Measurements from ENCODE around the gene KRT37.

KRT37 gene
- long read RNA-seq, donor 1, result 0 reads
- long read RNA-seq, donor 2, result 0 reads
- long read RNA-seq, donor 3, result 0 reads
- long read RNA-seq, donor 4, result 0 reads
- long read RNA-seq, donor 5, result 0 reads
- long read RNA-seq, donor 6, result 0 reads
- long read RNA-seq, donor 7, result 0 reads
- long read RNA-seq, donor 8, result 0 reads

- DNase-seq, result no peak
These were observed at the start of gene KRT37 for GRCh38 chr17:41424111-41424635. KRT37 (minus strand) TSS chr17:41424585; CDS start chr17:41424523, 62 bp downstream.

DNA sequence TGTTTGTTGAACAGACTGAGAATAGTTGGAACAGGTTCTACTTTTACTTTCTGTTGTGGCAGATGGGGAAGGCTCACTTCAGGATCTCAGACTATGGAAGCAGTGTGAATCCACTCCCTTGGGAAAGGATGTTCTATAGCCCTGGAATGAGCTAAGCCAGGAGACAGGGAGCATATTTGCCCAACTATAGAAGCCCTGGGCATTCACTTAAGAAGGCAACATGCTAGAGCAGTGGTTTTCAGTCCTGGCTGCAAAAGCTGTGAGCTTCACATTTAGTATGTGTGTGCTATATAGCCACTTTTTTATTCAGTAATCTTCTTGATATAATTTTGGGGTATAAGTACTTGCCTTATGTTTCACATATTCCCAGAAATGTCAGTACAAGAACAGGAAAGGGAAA is 44.0 kb upstream of the KRT37 start:
- no peak for DNase-seq

GRCh38 chr17:41467561-41467960 is 43.2 kb upstream of the KRT37 start:
- no peak for DNase-seq

- DNase-seq, result no peak
These were observed 42.6 kb upstream of the KRT37 start, which contains the start of gene KRT32 for GRCh38 chr17:41466988-41467387. KRT32 (minus strand) TSS chr17:41467386; CDS start chr17:41467325, 61 bp downstream.

- DNase-seq, result no peak
These were observed 40.3 kb upstream of the KRT37 start for GRCh38 chr17:41464682-41465081.

DNA sequence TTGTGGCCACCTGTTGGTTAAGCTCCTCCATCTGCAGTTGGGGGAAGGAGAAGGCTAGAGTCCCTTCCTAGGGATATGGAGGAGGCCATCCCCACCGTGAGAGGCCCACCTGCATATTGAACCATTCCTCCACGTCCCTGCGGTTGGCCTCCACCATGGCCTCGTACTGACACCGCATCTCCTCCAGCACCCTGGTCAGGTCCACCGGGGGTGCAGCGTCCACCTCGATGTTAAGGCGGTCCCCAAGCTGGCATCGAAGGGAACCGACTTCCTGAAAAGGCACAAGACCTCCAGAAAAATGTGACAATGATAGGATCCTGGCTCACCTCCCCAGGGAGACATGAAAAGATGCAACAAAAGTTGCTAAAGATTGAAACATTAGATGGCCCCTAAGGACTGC is 39.8 kb upstream of the KRT37 start:
- no peak for DNase-seq

- DNase-seq, result no peak
These were observed 39.4 kb upstream of the KRT37 start for GRCh38 chr17:41463746-41464145.

DNA sequence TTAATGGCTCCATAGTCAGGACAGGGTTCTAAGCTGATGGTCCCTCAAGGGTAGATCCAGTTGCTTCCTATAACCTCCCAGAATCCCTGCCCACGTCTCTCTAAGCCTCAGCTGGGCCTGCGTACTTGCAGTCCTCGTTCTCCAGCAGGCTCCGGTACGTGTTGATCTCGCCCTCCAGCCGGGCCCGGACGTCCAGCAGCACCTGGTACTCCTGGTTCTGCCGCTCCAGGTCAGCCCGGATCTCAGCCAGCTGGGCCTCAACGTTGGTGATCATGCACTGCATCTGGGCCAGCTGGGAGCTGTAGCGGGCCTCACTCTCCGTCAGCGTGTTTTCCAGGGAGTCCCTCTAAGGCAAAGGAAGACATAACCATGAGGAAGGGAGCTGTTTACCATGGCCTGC is 38.3 kb upstream of the KRT37 start:
- no peak for DNase-seq

- no peak for DNase-seq
These were observed 33.3 kb upstream of the KRT37 start for GRCh38 chr17:41457676-41458075.

DNA sequence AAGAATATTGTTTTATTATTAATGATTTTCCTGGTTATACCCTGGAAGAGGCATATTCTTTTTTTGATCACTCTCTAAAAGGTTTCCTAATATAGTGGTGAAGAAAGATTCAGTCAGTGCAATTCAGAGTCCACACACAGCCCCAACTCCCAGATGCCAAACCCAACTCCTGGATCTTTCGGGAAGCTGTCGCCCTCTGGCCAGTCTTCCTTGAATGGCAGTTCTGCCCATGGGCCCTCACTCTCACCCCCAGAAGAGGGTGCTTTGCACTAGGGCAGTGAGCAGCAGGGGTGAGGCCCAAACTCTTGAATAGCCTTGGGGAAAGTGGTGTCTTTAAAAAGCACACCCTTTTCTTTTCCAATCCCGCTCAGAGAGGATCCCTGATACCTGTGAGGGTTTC is 31.8 kb upstream of the KRT37 start:
- DNase-seq, result no peak

DNA sequence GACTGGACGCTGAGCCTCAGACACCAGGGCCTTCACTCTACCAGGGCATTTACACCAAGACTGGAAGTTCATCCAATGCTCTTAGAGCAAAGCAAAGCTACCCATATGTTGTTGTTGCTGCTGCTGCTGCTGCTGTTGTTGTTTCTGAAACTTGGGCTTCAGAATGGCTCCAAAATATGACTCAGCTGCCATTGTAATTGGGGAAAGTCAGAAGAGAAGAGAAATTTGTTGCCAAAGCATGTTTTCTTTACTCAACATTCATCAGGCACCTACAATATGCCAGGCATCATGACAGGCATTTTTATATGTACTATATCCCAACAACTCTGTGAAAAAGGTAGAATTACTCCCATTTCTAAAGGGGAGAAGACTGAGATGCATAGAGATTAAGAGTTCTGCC is 30.9 kb upstream of the KRT37 start:
- no peak for DNase-seq

- no peak for DNase-seq
These were observed 28.7 kb upstream of the KRT37 start for GRCh38 chr17:41453066-41453465.

DNA sequence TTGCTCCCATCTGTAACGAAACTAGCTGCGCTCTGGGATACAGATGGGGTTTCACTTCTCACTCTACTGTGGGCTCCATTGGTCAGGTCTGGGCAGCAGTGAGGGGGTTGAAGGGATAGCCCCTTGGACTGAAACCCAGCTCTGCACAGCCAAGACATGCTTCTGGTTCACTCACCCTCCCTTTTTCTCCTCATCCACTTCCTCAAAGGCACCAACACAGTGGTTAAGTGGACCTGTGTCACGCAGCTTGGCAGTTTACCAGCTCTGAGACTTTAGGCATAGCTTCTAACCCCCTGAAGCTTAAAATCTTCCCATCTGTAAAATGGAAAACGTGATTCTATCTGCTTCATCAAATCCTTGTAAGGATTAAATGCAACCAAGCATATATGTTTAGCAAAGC is 27.9 kb upstream of the KRT37 start:
- no peak for DNase-seq

- no peak for DNase-seq
These were observed 26.9 kb upstream of the KRT37 start for GRCh38 chr17:41451154-41451728.

- DNase-seq, result no peak
These were observed 24.6 kb upstream of the KRT37 start for GRCh38 chr17:41449008-41449407.

DNA sequence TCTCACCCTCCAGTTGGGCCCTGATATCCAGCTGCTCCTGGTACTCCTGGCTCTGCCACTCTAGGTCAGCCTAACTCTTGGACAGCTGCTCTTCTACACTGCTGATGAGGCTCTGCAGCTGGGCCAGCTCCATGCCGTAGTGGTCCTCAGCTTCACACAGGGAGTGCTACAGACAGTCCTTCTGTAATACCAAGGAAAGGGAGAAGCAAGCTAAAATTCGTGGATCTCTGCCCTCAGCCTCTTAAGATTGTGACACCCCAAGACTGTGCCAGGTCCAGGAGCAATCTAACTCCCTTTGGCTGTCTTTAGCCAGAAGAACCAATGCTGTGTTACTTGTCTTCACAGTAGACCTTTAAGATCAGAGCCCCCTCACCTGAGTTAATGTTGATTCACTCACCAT is 24.1 kb upstream of the KRT37 start:
- no peak for DNase-seq

- DNase-seq, result no peak
These were observed 22.4 kb upstream of the KRT37 start for GRCh38 chr17:41446806-41447205.

- DNase-seq, result no peak
These were observed 20.3 kb upstream of the KRT37 start for GRCh38 chr17:41444640-41445039.

- DNase-seq, result no peak
These were observed 19.8 kb upstream of the KRT37 start for GRCh38 chr17:41444186-41444585.

- DNase-seq, result no peak
These were observed 18.4 kb upstream of the KRT37 start for GRCh38 chr17:41442739-41443138.

DNA sequence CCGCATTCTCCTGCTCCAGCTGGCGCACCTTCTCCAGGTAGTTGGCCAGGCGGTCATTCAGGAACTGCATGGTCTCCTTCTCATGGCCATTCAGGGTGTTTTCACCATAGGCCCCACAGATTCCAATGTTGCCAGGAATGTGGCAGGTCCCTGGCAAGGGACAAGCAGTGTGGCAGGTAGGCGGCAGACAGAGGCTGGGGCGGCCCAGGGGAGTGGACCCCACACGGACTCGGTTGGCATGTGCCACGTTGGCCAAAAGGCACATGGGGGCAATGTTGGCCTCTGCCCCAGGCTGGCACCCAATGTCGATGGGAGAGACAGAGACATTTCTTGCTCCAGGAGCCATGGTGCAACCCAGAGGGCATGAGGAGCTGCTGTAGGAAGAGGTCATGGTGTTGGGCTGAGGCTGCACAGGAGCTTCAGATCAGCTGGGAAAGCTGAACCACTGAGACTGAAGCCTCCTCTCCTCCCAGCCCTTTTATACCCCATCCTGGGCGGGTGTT is 16.2 kb upstream of the KRT37 start, which contains the start of gene KRT38:
TSS of gene KRT38 (minus strand) at position 453 of the 503 bp plus-strand sequence. CDS start at position 391, 62 bp downstream.
- DNase-seq, result no peak

DNA sequence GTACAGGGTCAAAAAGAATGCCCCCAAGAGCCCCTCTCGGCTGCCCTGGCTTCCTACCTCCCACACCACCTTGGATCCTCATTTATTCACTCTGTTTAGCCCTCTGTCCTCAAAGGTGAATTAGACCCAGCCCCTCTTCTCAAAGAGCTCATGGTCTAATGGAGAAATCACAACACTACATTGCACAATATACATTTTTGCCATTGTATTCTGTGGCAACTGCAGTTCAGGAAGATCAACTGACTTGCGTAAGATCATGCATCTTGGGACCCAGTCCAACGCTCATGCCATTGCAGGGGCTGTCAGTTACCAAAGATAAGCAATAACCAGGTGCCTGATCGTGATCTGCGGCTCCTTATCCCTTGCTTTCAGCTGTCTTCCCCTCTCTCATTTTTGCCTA is 15.0 kb upstream of the KRT37 start:
- no peak for DNase-seq

GRCh38 chr17:41437769-41438168 is 13.4 kb upstream of the KRT37 start:
- DNase-seq, result no peak

DNA sequence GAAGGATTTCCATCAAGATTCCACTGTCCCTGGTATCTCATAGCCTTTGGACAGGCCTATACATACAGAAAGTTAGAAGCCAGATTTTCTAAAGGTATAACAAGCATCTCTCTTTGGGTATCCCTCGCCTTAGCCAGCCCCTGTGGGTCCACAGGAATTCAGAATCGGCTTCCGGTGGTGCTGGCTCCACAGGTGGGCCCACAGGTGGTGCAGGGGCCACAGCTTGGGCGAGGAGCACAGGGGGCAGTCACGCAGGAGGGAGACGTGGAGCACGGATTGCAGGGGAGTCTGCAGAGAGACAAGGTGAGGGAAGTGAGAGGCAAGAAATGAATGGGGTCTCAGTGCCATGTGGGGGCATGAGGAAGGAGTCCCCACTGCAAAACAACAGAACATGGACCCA is 12.9 kb upstream of the KRT37 start:
- no peak for DNase-seq
